GM12892 (cell line): ENCODE data around the gene ATP2C1.
"Not testable (repeated sequence)": the region's sequence is repeated elsewhere in the genome, so short reads cannot be mapped to it uniquely, and the experiment has no call there.

ENCODE experiments used
- POLR2A ChIP-seq: IDR thresholded peaks from 2 replicates; pipeline ENCODE4 v1.6.1; 2011; ENCODE audit warnings: low read depth, low read length, control low read depth
- POLR2AphosphoS5 ChIP-seq: IDR thresholded peaks from 2 replicates; pipeline ENCODE4 v1.6.1; 2011; ENCODE audit warnings: low read depth, low read length, control low read depth
- TAF1 ChIP-seq: IDR thresholded peaks from 2 replicates; pipeline ENCODE4 v1.6.1; 2011; ENCODE audit warnings: low read depth, mild to moderate bottlenecking, control low read depth, low read length, borderline replicate concordance

GRCh38 chr3:131042271-131042985 is 148.5 kb downstream of the ATP2C1 start:
- TF ChIP-seq POLR2A, POLR2AphosphoS5, TAF1: not testable (repeated sequence)
